NB4 (cell line): Measurements from ENCODE around the gene FZR1.

Source experiments
- DNase-seq: peaks from one replicate; pipeline ENCODE4 v3.0.0; 2010; ENCODE audit warnings: low read depth
- H3K4me3 ChIP-seq: one replicate; pipeline ENCODE4 v1.5.1; 2011; ENCODE audit warnings: mild to moderate bottlenecking, low read depth, low read length, moderate library complexity
- MYC ChIP-seq: IDR thresholded peaks from 2 replicates; pipeline ENCODE4 v1.6.1; 2011; ENCODE audit warnings: low read depth, low read length
- POLR2A ChIP-seq: IDR thresholded peaks from 2 replicates; pipeline ENCODE4 v1.6.1; 2011; ENCODE audit warnings: mild to moderate bottlenecking; ENCODE audit not compliant: insufficient read length; ENCODE audit errors: extremely low read depth
- TF ChIP-seq, protein P1 (sequence below): IDR thresholded peaks from one replicate; pipeline ENCODE4 v1.5.1; 2012; ENCODE audit warnings: low read depth, low read length
- TF ChIP-seq, protein P2 (sequence below): IDR thresholded peaks from 2 replicates; pipeline ENCODE4 v1.6.1; 2011; ENCODE audit warnings: low read depth, low read length

FZR1 gene

DNA sequence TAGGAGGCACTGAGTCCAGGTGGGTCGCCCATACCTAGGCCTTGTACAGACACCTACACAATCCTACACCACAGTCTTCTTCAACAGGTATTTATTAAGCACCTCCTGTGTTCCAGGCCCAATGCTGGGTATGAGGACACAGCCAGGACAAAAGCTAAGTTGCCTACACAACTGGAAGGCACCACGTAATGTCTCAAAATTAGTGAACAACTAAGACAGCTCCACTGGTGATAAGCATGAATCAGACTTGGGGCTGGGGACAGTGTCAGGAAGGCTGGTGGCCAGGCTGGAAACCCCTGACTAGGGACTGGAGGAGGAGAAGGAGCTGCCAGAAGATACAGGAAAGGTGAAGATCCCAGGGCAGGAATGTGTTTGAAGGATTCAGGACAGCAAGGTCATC lies 28.2 kb upstream of the FZR1 start:
- TF ChIP-seq, protein P1, sequence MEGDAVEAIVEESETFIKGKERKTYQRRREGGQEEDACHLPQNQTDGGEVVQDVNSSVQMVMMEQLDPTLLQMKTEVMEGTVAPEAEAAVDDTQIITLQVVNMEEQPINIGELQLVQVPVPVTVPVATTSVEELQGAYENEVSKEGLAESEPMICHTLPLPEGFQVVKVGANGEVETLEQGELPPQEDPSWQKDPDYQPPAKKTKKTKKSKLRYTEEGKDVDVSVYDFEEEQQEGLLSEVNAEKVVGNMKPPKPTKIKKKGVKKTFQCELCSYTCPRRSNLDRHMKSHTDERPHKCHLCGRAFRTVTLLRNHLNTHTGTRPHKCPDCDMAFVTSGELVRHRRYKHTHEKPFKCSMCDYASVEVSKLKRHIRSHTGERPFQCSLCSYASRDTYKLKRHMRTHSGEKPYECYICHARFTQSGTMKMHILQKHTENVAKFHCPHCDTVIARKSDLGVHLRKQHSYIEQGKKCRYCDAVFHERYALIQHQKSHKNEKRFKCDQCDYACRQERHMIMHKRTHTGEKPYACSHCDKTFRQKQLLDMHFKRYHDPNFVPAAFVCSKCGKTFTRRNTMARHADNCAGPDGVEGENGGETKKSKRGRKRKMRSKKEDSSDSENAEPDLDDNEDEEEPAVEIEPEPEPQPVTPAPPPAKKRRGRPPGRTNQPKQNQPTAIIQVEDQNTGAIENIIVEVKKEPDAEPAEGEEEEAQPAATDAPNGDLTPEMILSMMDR = no peak
- no peak for TF ChIP-seq MYC
- TF ChIP-seq POLR2A = no peak
- TF ChIP-seq, protein P2, sequence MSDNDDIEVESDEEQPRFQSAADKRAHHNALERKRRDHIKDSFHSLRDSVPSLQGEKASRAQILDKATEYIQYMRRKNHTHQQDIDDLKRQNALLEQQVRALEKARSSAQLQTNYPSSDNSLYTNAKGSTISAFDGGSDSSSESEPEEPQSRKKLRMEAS = no peak
- DNase-seq = no peak
- no peak overlapping the region for H3K4me3 ChIP-seq

DNA sequence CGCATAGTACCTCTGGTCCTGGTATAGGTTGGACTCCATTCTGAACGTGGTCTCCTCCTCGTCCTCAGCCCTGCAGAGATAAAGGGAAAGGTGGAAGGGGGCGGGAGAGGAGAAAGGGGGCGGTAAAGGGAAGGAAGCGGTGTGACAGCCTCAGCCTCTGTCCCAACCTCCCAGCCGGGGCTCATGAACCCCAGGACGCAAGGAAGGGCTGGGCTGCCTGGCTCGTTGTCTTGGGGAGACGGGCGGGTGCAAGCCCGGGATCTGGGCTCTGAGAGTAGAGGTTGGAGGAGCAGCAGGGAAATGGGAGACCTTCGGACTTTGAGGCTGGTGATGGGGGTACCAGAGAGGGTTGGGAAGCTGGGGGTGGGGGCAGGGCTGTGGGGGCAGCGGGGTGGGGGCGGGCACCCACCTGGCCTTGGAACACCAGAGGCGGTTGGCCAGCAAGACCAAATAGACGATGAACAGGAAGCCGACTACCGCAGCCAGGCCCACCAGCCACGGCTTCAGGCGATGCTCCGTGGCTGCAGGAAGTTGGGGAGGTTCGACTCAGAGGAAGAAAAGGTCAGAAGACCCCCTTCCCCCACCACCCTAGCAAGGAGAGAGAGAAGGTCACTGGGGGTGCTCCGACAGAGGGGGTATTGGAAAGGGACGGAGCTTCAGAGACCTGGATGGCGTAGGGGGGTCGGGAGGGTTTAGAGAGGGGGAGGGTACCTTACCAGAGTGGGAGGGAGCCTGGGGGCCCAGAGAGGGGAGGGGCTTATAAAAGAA lies 27.5 kb upstream of the FZR1 start:
- TF ChIP-seq, protein P1 = no peak
- TF ChIP-seq POLR2A = no peak
- no peak for TF ChIP-seq MYC
- TF ChIP-seq, protein P2 = no peak
- DNase-seq = peak; percentile 61
- no peak overlapping the region for H3K4me3 ChIP-seq

DNA sequence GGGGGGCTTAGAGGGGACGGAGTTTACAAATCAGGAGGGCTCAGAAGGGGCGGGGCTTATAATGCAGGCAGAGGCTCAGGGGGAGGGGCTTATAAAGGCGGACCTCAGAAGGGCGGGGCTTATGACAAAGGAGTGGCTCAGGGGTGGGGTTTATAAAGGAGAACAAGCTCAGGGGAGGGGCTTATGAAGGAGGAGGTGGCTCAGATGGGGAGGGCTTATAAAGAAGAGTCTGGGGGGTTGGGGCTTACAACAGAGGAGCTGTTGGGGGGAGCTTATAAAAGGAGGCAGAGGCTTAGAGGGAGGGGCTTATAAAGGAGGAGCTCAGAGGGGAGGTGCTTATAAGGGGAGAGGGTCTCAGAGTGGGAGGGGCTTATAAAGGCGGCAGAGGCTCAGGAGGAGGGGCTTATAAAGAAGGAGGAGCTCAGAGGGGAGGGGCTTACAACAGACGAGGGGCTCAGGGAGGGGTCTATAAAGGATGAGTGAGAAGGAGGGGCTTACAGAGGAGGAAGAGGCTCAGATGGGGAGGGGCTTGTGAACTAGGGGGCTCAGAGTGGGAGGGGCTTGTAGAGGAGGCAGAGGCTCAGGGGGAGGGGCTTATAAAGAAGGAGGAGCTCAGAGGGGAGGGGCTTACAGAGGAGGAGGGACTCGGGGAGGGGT lies 26.8 kb upstream of the FZR1 start:
- DNase-seq = peak; percentile 64
- TF ChIP-seq MYC = no peak
- TF ChIP-seq, protein P2 = no peak
- H3K4me3 ChIP-seq = no peak overlapping the region

DNA sequence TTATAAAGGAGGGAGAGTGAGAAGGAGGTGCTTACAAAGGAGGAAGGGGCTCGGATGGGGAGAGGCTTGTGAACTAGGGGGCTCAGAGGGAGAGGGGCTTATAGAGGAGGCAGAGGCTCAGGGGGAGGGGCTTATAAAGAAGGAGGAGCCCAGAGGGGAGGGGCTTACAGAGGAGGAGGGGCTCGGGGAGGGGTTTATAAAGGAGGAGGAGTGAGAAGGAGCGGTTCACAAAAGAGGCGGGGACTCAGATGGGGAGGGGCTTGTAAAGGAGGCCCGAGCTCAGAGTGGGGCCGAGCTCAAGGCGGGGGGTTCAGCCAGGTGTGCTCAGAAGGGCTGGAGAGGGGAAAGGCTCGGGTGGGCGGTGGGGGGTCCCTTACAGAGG lies 26.3 kb upstream of the FZR1 start:
- no peak for DNase-seq
- no peak overlapping the region for H3K4me3 ChIP-seq
- no peak for TF ChIP-seq POLR2A
- TF ChIP-seq, protein P2 = no peak

DNA sequence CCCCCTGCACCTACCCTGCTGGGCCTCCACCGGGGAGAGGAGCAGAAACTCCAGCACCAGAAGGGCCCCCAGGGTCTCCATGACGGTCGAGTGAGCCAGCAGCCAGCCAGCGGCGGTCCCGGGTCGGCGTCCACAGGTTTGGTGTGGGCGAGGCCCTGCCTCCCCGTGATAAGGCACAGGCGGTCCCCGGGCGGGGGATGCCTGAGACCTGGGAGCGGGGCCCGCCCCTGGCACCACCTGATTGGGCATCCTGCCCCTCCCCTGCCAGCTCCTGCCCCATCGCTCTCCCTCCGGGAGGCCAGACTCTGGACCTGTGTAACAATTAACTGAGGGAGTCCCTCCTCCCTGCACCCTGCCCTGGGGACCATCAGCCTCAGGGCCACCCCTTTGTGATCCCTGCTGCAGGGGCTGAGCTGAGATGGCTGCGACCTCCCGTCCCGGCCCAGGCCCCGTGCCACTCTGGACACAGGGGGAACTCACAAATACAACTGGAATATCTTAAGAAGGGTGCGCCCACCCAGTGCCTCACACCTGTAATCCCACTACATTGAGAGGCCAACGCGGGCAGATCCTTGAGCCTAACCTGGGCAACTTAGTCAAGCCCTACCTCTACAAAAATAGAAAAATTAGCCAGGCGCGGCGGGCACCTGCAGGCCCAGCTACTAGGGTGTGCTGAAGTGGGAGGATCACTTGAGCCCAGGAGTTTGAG lies 25.6 kb upstream of the FZR1 start, which contains the start of gene SMIM24:
Gene SMIM24, minus strand, starts transcription at position 143 of the 709 bp plus-strand sequence. Its CDS starts 62 bp downstream, at position 81.
- DNase-seq = no peak
- no peak within 1 kb of the TSS for H3K4me3 ChIP-seq
- TF ChIP-seq, protein P1 = no peak
- TF ChIP-seq POLR2A = no peak
- no peak for TF ChIP-seq MYC
- TF ChIP-seq, protein P2 = no peak

DNA sequence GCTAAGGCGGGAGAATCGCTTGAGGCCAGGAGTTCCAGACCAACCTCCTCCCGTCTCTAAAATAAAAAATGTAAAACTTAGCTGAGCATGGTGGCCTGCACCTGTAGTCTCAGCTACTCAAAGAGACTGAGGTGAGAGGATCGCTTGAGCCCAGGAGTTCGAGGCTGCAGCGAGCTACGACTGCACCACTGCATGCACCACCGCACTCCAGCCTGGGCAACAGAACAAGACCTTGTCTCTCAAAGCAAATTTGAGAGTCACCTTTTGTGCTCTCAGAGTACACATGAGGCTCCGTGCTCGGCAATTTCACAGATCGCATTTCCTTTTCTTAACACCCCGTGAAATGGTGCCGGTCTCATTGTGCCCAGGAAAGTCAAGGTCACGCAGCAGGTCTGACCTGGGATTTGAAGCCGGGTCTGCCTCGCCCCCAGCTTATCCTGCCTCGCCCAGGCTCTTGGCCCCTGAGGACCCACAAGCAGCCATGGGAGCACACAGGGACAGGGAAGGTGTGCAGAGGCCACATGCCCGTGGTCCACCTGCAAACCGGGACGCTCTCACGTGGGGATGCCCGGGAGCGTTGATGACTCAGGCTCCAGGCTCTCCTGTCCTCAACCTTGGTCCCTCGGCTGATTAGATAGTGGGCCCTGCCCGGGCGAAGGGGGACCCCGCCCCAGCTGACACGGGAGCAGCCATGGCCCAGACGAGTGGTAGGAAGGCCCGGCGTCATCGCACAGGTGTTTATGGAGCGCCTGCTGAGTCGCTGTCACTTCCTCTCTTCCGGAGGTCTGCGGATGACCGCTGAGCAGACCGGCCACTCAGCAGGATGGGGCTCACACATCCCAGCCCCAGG lies 24.6 kb upstream of the FZR1 start:
- DNase-seq = no peak
- H3K4me3 ChIP-seq = no peak overlapping the region

More for the DNA sequence above, 24.6 kb upstream of the FZR1 start:
- TF ChIP-seq, protein P1 = no peak
- TF ChIP-seq MYC = no peak
- TF ChIP-seq, protein P2 = no peak
- TF ChIP-seq POLR2A = no peak
